Erythroblast (primary cell): Measurements from ENCODE around the gene TAF3.

Source experiments
- GATA1 ChIP-seq: IDR thresholded peaks from 2 replicates; pipeline ENCODE4 v1.6.1; 2011; ENCODE audit warnings: low read depth, mild to moderate bottlenecking, control low read depth, low read length, moderate library complexity
- POLR2A ChIP-seq: IDR thresholded peaks from 2 replicates; pipeline ENCODE4 v1.6.1; 2011; ENCODE audit warnings: mild to moderate bottlenecking, low read length

- TF ChIP-seq POLR2A (no peak), GATA1 (no peak)
Measured at GRCh38 chr10:7819121-7819460, 786 bp downstream of the TAF3 start.
